Activated CD8-positive, alpha-beta memory T cell treated with anti-CD3 and anti-CD28 coated beads for 48 hours (primary cell): ENCODE data around the gene ECM1.

ENCODE experiments used
- DNase-seq, 3 experiments: peaks; one replicate each; pipeline ENCODE4 v3.0.0-alpha.2; 2020; ENCODE audit warnings: low read depth in 2 of 3, low spot score in 2 of 3

ECM1 gene

DNA sequence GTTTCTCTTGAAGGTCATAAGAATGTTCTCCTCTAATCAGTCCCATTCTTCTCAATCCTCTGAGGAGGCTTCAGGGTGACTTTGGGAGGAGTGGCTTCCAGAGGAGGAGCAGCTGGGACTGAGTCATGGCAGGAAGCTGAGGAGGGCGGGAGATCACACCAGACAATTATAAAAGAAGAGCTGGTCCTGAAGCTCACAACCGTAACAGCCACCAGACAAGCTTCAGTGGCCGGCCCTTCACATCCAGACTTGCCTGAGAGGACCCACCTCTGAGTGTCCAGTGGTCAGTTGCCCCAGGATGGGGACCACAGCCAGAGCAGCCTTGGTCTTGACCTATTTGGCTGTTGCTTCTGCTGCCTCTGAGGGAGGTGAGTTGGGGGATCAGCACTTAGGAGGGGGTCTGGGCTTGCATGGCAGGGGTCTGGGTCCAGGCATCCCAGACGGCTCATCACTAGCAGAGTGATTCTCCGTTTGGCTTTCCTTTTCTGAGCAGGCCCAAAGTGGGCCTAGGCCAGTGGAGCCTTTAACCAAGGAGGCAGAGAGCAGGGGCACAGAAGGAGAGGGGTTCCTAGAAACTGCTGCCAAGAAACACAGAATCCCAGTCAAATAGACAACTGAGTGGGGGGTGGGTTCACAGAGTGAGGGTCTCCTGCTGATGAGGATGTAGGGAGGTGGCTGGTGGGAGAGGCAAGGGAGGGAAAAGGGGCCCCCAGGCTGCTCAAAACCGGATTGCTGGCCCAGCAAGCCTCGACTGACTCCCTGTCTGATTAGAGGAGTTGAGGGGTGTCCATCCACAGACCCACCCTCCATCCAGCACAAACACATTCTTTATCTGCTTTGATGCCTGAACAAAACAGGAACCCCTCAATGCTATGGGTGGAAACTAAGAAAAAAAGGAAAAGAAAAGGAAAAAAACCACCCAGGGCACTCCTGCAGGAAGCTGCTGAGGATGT lies at the start of gene ECM1:
ECM1 (plus strand) TSS at position 198 of the 953 bp plus-strand sequence; CDS start at position 299, 101 bp downstream.
- DNase-seq = no peak

DNA sequence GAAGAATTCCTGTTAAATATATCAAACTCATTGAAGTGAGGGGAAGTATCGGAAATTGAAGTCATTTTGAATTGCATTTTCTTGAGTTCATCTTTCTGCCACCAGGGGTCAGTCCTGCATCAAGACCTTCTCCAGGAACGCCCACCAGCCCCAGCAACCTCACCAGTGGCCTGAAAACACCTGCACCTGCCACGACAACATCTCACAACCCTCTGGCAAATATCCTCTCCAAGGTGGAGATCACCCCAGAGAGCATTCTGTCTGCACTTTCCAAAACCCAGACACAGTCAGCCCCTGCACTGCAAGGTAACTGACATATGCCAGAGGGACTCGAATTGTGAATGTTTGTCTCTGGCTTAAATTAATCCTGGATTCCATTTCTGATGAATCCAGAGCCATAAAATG lies 43.5 kb upstream of the ECM1 start:
- peak in 2 of 3 experiments; percentile 38 to 47 for DNase-seq

DNA sequence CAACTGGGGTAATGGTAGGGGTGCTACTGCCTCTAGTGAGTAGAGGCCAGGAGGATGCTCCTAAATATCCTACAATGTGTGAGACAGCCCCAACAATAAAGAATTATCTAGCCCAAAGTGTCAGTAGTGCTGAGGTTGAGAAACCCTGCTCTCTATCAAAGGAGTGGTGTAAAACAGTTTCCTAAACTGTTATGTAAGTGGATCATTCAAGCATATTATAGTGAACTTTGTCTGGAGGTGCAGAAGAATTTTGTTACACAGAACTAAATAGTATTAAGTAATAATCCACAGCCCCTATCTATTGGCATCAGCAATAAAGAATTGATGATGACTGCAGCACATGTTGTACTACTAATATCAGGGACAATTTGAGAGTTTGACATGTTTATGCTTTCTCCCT lies 40.9 kb upstream of the ECM1 start:
- no peak for DNase-seq

DNA sequence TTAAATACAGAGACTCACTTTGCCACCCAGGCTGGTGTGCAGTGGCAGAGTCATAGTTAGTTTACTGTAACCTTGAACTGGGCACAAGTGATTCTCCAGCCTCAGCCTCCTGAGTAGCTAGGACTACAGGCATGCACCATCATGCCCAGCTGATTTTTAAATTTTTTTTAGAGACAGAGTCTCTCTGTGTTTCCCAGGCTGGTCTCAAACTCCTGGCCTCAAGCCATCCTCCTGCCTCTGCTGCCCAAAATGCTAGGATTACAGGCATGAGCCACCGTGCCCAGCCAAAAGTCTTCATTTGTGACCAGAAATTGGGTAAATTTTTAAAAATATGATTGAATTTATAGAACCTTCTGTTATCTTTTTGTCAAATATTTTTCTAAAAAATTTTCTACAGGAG lies 38.6 kb upstream of the ECM1 start:
- DNase-seq = no peak

DNA sequence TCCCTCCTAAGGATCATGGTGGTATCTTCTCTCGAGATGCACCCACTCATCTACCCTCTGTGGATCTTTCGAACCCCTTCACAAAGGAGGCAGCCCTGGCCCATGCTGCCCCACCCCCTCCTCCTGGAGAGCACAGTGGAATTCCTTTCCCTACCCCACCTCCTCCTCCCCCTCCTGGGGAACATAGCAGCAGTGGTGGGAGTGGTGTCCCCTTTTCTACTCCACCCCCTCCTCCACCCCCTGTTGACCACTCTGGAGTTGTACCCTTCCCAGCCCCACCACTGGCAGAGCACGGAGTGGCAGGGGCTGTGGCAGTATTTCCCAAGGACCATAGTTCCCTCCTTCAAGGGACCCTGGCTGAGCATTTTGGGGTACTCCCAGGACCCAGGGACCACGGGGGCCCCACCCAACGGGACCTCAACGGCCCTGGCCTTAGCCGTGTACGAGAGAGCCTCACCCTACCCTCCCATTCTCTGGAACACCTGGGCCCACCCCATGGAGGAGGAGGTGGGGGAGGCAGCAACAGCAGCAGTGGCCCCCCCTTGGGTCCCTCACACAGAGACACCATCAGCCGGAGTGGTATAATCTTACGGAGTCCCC lies 35.2 kb upstream of the ECM1 start:
- DNase-seq = no peak

DNA sequence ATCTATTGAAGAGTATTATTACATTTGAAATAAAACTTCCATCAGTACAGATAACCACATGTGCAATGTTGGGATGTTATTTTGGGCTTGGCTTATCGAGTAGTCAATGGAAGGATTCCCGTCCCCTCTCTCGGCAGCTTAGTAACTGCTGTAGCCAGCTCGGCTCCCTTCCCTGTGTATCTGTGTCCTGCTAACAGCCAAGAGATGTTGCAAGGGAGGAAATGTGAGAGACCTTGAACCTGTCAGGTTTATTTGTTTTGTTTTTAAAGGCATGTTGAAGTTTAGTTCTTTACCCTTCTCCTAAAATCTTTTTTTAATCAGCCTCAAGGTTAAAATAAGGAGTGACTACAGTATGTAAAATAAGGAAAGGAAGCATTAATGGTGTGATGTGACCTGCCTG lies 34.2 kb upstream of the ECM1 start:
- no peak for DNase-seq

DNA sequence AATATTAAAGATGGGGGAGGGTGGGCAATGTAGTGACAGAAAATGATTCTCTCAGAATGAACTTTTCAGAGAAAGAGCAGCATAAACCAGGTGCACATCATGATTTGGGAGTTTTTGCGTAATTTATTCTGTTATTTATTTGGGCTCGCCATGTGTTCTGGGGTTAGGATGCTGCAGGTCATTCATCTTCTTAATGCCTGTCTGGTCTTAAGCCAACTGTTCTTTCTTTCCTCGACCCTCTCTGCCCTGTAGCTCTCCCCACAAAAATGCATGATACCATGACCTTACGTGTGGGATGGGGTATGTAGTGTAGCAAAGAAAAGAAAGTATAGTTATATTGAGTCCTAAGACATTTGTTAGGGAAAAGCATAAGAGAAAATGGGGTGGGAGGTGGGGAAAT lies 33.0 kb upstream of the ECM1 start:
- no peak for DNase-seq

DNA sequence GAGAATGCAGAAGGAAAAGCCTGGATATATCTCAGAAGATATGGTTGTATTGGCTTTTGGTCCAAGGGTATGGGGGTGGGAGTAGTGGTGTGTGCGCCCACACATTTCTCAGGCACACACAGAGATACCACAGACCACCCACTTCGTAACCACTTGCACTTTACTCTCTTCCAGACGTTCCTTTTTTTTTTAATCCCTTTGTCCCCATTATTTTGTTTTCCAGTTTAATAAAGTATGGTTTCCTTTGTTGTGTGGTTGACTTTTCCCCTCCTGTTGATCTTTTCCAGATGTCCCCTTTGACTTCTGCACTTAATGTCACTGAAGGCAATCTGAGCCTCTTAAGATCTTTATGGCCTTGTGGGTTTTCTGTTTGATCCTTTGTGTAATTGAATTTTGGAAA lies 31.2 kb upstream of the ECM1 start:
- DNase-seq = no peak

DNA sequence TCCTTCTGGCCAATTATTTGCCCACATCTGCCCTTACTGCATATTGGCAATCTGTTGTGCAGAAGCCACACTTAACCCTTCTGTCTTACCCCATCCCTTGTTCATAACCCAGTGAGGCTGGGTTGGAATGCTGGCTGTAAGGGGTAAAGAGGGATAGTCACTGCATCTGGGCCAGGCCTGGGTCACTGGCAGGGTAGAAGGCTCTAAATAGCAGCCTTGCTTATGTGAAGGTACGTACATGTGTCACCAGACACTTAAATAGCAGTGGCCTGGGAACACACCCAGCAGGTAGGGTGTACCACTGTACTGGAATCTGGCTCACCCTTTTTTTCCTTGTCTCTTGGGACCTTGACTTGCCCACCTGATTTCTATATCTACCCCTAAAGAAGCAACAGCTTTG lies 30.6 kb upstream of the ECM1 start:
- DNase-seq = no peak

DNA sequence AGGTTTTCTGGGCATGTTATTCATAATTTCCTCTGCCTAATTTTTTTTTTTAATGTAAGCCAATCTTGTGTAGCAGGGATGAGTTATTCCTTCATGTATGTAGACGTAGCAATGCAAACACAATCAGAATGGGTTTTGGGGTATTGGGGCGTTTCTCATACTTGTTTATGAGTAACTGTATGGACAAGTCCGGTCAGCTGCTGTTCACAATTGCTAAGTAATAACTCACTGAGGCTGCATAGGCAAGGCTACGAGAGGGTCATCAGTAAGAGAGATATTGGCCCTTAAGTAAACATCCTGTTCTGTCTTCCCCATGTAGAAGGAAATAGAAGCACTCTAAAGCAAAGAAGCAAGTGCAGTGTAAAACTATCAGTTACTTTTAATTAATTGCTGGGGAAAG lies 30.2 kb upstream of the ECM1 start:
- no peak for DNase-seq

DNA sequence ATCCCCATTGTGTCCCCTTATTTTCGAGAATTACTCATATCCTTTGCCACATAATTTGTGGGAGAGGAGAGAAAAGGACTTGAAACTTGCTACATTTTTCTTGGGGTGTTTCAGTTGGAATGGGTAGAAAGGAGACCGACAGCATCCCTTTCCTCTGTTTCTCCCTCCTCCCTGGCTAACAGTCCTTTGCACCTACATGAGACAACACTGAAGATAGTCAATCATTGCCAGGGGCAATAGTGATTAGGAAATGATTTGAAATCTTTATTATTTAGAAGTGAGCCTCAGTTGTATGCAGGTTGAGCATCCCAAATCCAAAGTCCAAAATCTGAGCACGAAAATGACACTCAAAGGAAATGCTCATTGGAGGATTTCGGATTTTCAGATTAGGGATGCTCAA lies 28.5 kb upstream of the ECM1 start:
- no peak for DNase-seq

DNA sequence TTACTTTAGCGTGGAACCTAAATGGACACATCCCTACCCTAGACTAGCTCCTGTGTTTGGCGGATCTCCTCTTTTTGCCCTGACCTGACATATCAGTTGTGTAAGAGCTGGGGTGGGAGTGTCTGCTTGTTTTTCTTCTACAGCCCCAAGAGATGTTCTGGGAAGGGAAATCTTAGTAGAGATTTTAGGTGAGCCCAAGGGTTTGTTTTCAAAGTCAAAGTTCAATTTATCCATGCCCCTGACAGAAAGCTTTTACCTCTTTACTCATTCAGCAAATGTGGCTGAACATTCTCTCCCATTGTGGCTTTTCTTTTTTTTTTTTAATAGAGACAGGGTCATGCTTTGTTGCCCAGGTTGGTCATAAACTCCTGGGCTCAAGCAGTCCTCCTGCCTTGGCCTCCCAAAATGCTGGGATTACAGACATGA lies 28.0 kb upstream of the ECM1 start:
- no peak for DNase-seq

DNA sequence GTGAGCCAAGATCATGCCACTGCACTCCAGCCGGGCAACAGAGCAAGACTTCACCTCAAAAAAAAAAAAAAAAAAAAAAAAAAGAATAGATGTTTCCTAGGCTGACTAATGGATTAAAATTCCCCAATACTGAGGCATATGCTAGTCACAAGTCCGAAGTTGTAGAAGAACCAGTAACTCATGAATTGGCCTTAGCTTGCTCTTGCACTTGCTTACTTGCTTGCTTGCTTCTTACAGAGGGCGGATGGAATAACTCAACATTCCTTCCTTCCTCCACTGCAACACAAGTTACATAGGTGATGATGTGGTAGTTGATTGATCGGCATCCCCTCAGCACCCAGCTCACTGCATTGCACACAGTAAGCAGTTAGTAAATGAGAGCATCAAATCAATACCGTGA lies 23.5 kb upstream of the ECM1 start:
- DNase-seq = no peak

DNA sequence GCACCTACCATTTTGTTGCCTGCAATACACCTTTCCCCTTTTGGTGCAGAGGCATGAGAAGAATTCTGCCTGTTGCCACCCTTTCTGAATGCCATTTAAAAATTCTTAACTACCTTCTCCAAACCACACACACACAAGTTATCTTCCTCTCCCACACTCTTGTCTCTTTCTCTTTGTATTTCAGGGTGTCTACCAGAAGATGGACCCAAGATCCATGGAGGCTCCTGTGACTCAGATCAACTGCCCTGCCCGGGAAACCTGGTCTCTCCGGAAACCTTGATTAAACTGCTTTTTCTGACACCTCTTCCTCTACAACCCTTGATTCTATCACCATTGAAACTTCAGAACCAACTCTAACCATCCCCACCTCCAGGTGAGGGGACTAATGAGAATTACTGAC lies 23.0 kb upstream of the ECM1 start:
- no peak for DNase-seq

DNA sequence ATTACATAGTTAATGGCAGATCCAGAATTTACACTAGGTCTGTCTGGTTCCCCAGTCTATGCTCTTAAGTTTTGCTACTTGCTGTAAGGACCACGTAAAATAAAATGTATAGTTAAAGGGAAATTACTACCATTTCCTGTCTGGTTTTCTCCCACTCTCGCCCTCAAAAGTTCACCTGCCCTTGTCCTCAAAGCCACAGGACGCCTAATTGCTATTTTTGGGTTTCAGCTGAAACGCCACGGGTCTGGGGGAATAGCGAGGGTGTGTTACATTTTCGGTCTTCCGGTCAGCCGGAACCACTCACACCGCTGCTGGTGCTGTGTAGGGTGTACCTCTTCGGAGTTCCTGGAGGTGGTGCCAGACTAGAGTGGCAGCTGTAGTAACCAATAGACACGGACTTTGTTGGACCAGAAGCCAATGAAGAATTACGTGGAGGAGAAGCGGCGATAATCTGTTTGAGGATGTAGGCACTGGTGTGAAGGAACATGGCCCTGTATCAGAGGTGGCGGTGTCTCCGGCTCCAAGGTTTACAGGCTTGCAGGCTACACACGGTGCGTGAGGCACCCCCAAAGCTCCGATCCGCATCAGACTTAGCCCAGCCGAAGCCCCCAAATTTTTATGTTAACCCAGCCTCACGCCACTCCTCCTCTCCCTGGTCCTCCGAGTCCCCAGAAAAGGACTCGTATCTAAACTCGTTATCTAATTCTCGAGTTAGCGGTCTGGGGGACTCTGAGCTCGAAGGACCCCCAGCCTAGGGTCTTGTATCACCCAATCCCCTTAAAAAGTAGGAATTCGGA lies 20.7 kb upstream of the ECM1 start, which contains the start of gene TARS2:
TARS2 (plus strand) TSS at position 454 of the 797 bp plus-strand sequence; CDS start at position 486, 32 bp downstream.
- DNase-seq = peak; percentile 83 to 92 (median 84)

DNA sequence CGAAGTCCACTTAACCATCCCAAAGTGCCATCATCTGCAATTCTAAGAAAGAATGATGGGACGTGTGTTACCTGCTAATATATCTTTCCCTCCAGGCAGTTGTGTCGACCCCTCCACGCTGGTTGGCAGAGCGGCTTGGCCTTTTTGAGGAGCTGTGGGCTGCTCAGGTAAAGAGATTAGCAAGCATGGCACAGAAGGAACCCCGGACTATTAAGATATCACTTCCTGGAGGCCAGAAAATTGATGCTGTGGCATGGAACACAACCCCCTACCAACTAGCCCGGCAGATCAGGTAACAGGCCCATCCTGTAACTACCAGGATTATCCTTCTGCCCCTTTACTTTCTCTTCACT lies 20.2 kb upstream of the ECM1 start:
- DNase-seq = no peak

DNA sequence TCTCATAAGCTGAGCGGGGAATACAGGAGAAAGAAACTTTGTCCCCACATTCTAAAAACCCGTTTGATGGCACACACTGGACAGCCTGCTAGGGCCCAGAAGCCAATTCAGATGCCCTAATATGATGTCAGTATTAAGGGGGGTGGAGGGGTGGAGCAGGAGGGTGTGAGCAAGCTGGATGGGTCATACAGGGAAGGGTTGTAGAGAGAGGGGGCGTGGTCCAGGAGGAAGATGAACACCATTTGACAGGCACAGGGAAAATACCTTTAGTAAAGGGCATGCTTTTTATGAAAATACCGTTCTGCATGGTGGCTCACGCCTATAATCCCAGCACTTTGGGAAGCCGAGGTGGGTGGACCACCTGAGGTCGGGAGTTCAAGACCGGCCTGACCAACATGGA lies 14.7 kb upstream of the ECM1 start:
- no peak for DNase-seq

DNA sequence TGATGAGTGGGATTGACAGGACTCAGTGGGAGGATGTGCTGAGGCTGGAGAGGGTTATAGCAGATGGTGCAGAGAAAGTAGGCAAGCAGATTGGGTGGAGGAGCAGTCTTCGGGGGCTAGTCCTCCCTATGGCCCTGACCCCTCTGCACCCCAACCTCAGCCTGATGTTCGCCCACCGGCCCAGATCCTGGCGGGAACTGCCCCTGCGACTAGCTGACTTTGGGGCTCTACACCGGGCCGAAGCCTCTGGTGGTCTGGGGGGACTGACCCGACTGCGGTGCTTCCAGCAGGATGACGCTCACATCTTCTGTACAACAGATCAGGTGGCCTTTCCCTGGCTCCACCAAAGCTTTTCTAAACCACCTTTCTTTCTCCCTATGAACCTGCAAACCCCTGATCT lies 9.6 kb upstream of the ECM1 start:
- DNase-seq = no peak

DNA sequence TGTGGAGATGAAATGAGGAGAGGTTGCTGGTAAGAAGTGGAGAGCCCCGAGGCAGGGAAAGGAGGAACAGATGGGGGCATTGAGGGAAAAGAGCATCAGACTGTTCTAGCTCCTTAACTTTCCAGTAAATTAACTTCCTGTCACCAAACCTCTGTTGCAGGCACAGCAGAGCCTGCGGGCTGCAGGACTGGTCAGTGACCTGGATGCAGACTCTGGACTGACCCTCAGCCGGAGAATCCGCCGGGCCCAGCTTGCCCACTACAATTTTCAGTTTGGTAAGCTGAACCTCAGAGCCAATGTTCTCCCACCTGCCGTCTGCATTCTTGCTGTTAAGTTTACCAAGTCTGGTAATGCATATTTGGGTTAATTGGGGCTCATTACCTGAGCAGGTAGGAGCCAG lies 2.5 kb upstream of the ECM1 start:
- DNase-seq = no peak

DNA sequence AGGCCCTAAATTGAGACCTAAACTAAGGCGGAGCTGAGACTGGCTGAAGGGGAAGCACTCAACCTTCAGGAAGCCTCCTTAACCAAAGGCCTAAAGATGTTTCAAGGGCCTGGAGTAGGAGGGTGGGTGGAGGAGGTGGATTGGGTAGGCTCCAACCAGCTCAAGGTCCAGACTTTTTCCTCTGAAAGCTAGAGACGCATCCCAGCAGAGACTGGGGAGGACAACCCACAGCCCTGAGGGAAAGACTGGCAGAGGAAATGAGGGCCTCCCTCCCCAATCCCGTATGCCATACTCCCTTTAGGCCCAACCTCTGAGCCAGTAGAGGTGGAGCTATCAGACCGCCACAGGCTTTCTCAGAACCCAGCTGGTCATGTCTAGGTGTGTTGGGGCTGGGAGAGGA lies 1.1 kb downstream of the ECM1 start:
- no peak for DNase-seq

DNA sequence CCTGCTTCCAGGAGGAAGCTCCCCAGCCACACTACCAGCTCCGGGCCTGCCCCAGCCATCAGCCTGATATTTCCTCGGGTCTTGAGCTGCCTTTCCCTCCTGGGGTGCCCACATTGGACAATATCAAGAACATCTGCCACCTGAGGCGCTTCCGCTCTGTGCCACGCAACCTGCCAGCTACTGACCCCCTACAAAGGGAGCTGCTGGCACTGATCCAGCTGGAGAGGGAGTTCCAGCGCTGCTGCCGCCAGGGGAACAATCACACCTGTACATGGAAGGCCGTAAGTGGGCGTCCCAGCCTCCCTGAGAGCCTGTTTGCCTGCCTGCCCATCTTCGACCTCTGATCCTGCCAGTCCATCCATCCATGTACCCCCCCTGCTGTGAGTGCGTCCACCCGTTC lies 3.6 kb downstream of the ECM1 start:
- DNase-seq = no peak
